WI38 (cell line): ENCODE data around the gene RBM17.

ENCODE experiments used
- H3K4me3 ChIP-seq: 2 replicates; pipeline ENCODE4 v1.5.1; 2011; ENCODE audit warnings: low read depth, mild to moderate bottlenecking, control low read depth, low read length
- CTCF ChIP-seq: IDR thresholded peaks from 2 replicates; pipeline ENCODE4 v1.5.1; 2012; ENCODE audit warnings: low read depth, mild to moderate bottlenecking, control low read depth, low read length

Gene RBM17

GRCh38 chr10:6145166-6145987, 56.5 kb downstream of the RBM17 start:
- peak overlapping the region; percentile 77 for H3K4me3 ChIP-seq
- TF ChIP-seq CTCF, result no peak

- peak overlapping the region; percentile 77 for H3K4me3 ChIP-seq
Measured at GRCh38 chr10:6146013-6146785, 57.4 kb downstream of the RBM17 start.

GRCh38 chr10:6146921-6147320, 58.1 kb downstream of the RBM17 start:
- no peak overlapping the region for H3K4me3 ChIP-seq
- TF ChIP-seq CTCF, result no peak

More at GRCh38 chr10:6146013-6146785, 57.4 kb downstream of the RBM17 start:
- no peak for TF ChIP-seq CTCF

- TF ChIP-seq CTCF, result no peak
- H3K4me3 ChIP-seq, result no peak overlapping the region
Measured at GRCh38 chr10:6148251-6148701, 59.4 kb downstream of the RBM17 start.

- no peak for TF ChIP-seq CTCF
- H3K4me3 ChIP-seq, result no peak overlapping the region
Measured at GRCh38 chr10:6148908-6149307, 60.1 kb downstream of the RBM17 start.

- TF ChIP-seq CTCF, result peak; percentile 83
- H3K4me3 ChIP-seq, result no peak overlapping the region
Measured at GRCh38 chr10:6151087-6151977, 62.5 kb downstream of the RBM17 start.
